ENCODE measurements around the gene ZNF260.

The ZNF260 gene

DNA sequence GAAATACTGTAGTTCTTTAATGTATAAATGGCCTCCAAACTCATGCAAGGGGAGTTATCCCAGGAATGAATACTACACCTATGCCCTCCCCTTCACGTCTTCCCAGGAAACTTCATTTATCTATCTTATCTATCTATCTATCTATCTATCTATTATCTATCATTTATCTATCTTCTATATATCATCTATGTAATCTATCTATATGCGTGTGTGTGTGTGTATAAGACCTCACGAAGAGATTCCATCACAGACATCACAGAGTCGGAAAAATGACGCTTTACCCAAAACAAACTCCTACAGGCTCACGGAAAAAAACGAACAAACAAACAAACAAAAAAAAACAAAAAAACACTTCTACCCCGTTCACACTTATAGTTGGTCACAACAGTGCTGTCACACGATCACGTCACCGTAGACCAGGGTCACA, 44.5 kb upstream of the ZNF260 start:
- Histone ChIP-seq H3K4me3 (ENCODE audit: low read depth, low read length) (peak overlapping the region; percentile 84), H3K27me3 (no peaks in the 10 kb centered on the region), H3K4me1 (no peaks in the 10 kb centered on the region), H3K36me3 (peaks cover 14% of the 10 kb centered on the region), H3K9me3 (peaks cover 4% of the 10 kb centered on the region; the same call in 1 of the 2 replicates)
- TF ChIP-seq, protein P1, sequence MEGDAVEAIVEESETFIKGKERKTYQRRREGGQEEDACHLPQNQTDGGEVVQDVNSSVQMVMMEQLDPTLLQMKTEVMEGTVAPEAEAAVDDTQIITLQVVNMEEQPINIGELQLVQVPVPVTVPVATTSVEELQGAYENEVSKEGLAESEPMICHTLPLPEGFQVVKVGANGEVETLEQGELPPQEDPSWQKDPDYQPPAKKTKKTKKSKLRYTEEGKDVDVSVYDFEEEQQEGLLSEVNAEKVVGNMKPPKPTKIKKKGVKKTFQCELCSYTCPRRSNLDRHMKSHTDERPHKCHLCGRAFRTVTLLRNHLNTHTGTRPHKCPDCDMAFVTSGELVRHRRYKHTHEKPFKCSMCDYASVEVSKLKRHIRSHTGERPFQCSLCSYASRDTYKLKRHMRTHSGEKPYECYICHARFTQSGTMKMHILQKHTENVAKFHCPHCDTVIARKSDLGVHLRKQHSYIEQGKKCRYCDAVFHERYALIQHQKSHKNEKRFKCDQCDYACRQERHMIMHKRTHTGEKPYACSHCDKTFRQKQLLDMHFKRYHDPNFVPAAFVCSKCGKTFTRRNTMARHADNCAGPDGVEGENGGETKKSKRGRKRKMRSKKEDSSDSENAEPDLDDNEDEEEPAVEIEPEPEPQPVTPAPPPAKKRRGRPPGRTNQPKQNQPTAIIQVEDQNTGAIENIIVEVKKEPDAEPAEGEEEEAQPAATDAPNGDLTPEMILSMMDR (IDR thresholded peaks at IDR 0.05; ENCODE audit: low read depth, low read length), result no peak
- DNase-seq, result no peak

- no peaks in the 10 kb centered on the region for H3K27me3 ChIP-seq
- H3K36me3 ChIP-seq, result peaks cover 13% of the 10 kb centered on the region; the same call in 1 of the 2 replicates
- H3K9me3 ChIP-seq, result peaks cover under 1% of the 10 kb centered on the region; the same call in 1 of the 2 replicates
- H3K4me1 ChIP-seq, result no peaks in the 10 kb centered on the region
- no peak overlapping the region for H3K4me3 ChIP-seq (ENCODE audit: low read depth, low read length)
- DNase-seq, result no peak
- TF ChIP-seq, protein P1 (IDR thresholded peaks at IDR 0.05; ENCODE audit: low read depth, low read length), result no peak
Measured at GRCh38 chr19:36564391-36564790, 36.3 kb upstream of the ZNF260 start.

DNA sequence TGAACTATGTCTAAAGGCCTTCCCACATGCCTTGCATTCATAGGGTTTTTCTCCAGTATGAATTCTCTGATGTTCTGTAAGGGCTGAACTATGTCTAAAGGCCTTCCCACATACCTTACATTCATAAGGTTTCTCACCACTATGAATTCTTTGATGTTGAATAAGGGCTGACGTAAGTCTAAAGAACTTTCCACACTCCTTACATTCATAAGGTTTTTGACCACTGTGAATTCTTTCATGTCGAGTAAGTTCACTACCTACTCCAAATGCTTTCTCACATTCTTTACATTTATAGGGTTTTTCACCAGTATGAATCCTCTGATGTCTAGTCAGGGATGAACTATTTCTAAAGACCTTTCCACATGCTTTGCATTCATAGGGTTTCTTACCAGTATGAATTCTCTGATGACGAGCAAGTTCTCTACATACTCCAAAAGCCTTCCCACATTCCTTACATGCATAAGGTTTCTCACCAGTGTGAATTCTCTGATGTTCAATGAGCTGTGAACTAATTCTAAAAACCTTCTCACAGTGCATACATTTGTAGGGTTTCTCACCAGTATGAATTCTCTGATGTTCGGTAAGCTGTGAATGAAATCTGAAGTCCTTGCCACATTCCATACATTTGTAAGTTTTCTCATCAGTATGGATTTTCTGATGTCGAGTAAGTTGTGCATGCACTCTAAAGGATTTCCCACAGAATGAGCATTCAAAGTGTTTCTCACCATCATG, 19.1 kb upstream of the ZNF260 start:
- no peak overlapping the region for H3K4me3 ChIP-seq (ENCODE audit: low read depth, low read length)
- H3K27me3 ChIP-seq, result no peaks in the 10 kb centered on the region
- H3K36me3 ChIP-seq, result peaks cover 38% of the 10 kb centered on the region
- H3K4me1 ChIP-seq, result no peaks in the 10 kb centered on the region
- no peak for DNase-seq
- H3K9me3 ChIP-seq, result no peaks in the 10 kb centered on the region
- TF ChIP-seq, protein P1 (IDR thresholded peaks at IDR 0.05; ENCODE audit: low read depth, low read length), result no peak

DNA sequence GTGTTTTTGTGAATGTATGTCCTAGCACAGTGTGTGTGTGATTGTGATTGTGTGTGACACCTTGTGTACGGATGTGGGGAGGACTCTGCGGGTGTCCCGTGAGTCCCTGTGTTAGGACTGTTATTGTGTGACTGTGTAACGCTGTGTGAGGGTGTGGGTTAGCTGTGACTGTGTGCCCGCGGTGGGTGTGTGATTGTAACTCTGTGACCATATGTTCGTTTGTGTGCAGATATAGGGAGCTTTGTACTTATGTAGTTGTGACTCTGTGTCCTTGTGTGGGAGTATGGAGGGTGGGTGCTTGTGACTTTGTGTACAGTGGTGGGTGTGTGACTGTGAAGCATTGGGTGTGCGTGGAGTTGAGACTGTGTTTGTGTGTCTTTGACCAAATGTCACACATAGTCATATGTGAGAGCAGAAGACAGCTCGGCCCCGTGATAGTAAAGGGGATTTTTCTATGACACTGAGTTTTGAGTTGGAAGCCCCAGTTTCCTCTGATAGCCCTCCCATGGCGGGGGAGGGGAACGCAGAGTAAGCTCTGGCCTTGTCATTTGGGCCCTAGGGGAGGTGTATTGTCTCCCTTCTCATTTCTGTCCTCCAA, 949 bp upstream of the ZNF260 start:
- no peaks in the 10 kb centered on the region for H3K9me3 ChIP-seq
- H3K4me3 ChIP-seq (ENCODE audit: low read depth, low read length), result peak overlapping the region; percentile 93
- no peak for DNase-seq
- H3K4me1 ChIP-seq, result no peaks in the 10 kb centered on the region
- peaks cover 11% of the 10 kb centered on the region for H3K36me3 ChIP-seq
- TF ChIP-seq, protein P1 (IDR thresholded peaks at IDR 0.05; ENCODE audit: low read depth, low read length), result no peak
- no peaks in the 10 kb centered on the region for H3K27me3 ChIP-seq

DNA sequence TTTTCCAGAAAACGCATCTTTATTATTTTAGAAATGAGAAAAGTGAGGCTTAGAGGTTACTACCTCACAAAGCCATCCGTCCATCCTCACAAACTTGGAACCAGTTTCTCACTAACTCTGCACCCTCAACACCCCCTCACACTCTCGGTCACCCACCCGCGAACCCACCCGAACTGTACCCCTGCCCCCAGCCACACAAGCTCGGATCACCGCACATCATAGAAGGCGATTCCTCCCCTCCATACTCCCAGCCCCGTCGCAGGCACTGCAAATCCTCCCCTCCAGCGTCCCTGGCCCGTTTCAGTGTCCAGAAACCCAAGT, 238 bp downstream of the ZNF260 start:
- no peak for DNase-seq
- Histone ChIP-seq H3K4me1 (no peaks in the 10 kb centered on the region), H3K27me3 (no peaks in the 10 kb centered on the region), H3K4me3 (ENCODE audit: low read depth, low read length) (peak overlapping the region; percentile 93), H3K36me3 (peaks cover 19% of the 10 kb centered on the region), H3K9me3 (no peaks in the 10 kb centered on the region)
- TF ChIP-seq, protein P1 (IDR thresholded peaks at IDR 0.05; ENCODE audit: low read depth, low read length), result no peak

DNA sequence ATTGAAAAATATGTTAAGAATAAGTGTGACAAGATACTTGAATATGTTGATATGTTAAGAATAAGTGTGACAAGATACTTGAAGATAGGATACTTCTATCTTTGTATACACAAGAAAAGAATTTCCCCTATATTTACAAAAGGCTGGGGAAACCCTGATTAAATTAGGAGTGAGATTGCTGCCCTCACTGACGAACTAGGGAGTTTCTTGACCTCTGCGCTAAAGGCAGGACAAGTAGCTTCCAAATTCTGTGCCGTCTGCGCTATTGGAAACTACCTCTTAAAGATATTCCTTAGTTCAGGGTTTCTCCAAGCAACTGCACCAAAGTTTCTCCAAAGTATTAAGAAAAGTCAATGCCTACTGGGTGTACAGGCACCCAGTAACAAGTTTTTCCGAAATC, 730 bp downstream of the ZNF260 start:
- TF ChIP-seq, protein P1 (IDR thresholded peaks at IDR 0.05; ENCODE audit: low read depth, low read length), result no peak
- H3K27me3 ChIP-seq, result no peaks in the 10 kb centered on the region
- no peaks in the 10 kb centered on the region for H3K9me3 ChIP-seq
- H3K4me1 ChIP-seq, result no peaks in the 10 kb centered on the region
- no peak for DNase-seq
- peak overlapping the region; percentile 93 for H3K4me3 ChIP-seq (ENCODE audit: low read depth, low read length)
- H3K36me3 ChIP-seq, result peaks cover 24% of the 10 kb centered on the region
